ENCODE data around the gene KIF26B.
A peak's percentile ranks its signal among the peaks of the same experiment; 100 is the strongest.

Gene KIF26B

GRCh38 chr1:245154429-245155271 is at the start of gene KIF26B:
TSS of gene KIF26B (plus strand) at chr1:245154985. CDS start at chr1:245155425, 440 bp downstream.
- DNase-seq (ENCODE audit: low read depth) = no peak

GRCh38 chr1:245105042-245105441 is 49.7 kb upstream of the KIF26B start:
- in situ Hi-C loops (cut with HindIII; ENCODE audit: low sequenced_read_pairs) = no loop called here
- no peak overlapping the region for H3K4me3 ChIP-seq (ENCODE audit: low read depth, low read length)
- TF ChIP-seq, protein P1, sequence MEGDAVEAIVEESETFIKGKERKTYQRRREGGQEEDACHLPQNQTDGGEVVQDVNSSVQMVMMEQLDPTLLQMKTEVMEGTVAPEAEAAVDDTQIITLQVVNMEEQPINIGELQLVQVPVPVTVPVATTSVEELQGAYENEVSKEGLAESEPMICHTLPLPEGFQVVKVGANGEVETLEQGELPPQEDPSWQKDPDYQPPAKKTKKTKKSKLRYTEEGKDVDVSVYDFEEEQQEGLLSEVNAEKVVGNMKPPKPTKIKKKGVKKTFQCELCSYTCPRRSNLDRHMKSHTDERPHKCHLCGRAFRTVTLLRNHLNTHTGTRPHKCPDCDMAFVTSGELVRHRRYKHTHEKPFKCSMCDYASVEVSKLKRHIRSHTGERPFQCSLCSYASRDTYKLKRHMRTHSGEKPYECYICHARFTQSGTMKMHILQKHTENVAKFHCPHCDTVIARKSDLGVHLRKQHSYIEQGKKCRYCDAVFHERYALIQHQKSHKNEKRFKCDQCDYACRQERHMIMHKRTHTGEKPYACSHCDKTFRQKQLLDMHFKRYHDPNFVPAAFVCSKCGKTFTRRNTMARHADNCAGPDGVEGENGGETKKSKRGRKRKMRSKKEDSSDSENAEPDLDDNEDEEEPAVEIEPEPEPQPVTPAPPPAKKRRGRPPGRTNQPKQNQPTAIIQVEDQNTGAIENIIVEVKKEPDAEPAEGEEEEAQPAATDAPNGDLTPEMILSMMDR (IDR thresholded peaks at IDR 0.05; ENCODE audit: low read depth, low read length, missing control alignments) = no peak
- DNase-seq (ENCODE audit: low read depth) = no peak

More at GRCh38 chr1:245154429-245155271, at the start of gene KIF26B:
- in situ Hi-C loops (cut with HindIII; ENCODE audit: low sequenced_read_pairs) = loop anchor here (10.0 kb wide), 1 partner anchor 650 kb away; no protein-coding TSS in a partner anchor
- TF ChIP-seq, protein P1 (IDR thresholded peaks at IDR 0.05; ENCODE audit: low read depth, low read length, missing control alignments) = no peak
- peak within 1 kb of the TSS; percentile 82 for H3K4me3 ChIP-seq (ENCODE audit: low read depth, low read length)

GRCh38 chr1:245105815-245106410 is 48.9 kb upstream of the KIF26B start:
- TF ChIP-seq, protein P1 (IDR thresholded peaks at IDR 0.05; ENCODE audit: low read depth, low read length, missing control alignments) = no peak
- in situ Hi-C loops (cut with HindIII; ENCODE audit: low sequenced_read_pairs) = no loop called here
- DNase-seq (ENCODE audit: low read depth) = no peak
- no peak overlapping the region for H3K4me3 ChIP-seq (ENCODE audit: low read depth, low read length)

- TF ChIP-seq, protein P1 (IDR thresholded peaks at IDR 0.05; ENCODE audit: low read depth, low read length, missing control alignments) = no peak
- in situ Hi-C loops (cut with HindIII; ENCODE audit: low sequenced_read_pairs) = no loop called here
- no peak for DNase-seq (ENCODE audit: low read depth)
- H3K4me3 ChIP-seq (ENCODE audit: low read depth, low read length) = no peak overlapping the region
Observed at GRCh38 chr1:245107776-245108114, 47.0 kb upstream of the KIF26B start.

- no peak for DNase-seq (ENCODE audit: low read depth)
- TF ChIP-seq, protein P1 (IDR thresholded peaks at IDR 0.05; ENCODE audit: low read depth, low read length, missing control alignments) = no peak
- in situ Hi-C loops (cut with HindIII; ENCODE audit: low sequenced_read_pairs) = no loop called here
- H3K4me3 ChIP-seq (ENCODE audit: low read depth, low read length) = no peak overlapping the region
Observed at GRCh38 chr1:245108246-245108645, 46.5 kb upstream of the KIF26B start.

DNA sequence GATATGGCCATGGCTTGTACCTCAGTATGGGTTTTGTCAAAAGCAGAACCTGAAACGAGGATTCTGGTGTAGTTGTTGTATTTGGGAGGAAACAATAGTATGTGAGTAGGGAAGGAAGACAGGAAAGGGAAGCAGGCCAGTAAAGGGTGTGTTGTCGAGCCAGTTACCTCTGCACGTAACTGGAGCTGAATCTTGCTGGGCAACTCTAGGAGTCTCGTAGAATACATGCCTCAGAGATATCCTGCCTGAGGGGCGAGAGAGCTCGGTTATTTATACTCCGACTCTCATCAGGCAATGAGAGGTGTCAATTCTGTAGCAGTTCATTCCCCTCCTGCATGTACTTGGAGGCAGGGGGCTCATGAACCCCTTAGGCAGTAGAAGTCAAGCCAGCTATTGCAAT is 45.9 kb upstream of the KIF26B start:
- in situ Hi-C loops (cut with HindIII; ENCODE audit: low sequenced_read_pairs) = no loop called here
- no peak overlapping the region for H3K4me3 ChIP-seq (ENCODE audit: low read depth, low read length)
- DNase-seq (ENCODE audit: low read depth) = no peak
- TF ChIP-seq, protein P1 (IDR thresholded peaks at IDR 0.05; ENCODE audit: low read depth, low read length, missing control alignments) = no peak

Measured in astrocyte of the cerebellum (primary cell).